ENCODE results near the gene SLC15A3.

Gene SLC15A3

GRCh38 chr11:60946601-60947264 is 5.2 kb downstream of the SLC15A3 start:
- no peak for DNase-seq (ENCODE audit: low spot score)

- no peak for DNase-seq (ENCODE audit: low spot score)
Measured at GRCh38 chr11:60945295-60945667, 6.7 kb downstream of the SLC15A3 start.

DNA sequence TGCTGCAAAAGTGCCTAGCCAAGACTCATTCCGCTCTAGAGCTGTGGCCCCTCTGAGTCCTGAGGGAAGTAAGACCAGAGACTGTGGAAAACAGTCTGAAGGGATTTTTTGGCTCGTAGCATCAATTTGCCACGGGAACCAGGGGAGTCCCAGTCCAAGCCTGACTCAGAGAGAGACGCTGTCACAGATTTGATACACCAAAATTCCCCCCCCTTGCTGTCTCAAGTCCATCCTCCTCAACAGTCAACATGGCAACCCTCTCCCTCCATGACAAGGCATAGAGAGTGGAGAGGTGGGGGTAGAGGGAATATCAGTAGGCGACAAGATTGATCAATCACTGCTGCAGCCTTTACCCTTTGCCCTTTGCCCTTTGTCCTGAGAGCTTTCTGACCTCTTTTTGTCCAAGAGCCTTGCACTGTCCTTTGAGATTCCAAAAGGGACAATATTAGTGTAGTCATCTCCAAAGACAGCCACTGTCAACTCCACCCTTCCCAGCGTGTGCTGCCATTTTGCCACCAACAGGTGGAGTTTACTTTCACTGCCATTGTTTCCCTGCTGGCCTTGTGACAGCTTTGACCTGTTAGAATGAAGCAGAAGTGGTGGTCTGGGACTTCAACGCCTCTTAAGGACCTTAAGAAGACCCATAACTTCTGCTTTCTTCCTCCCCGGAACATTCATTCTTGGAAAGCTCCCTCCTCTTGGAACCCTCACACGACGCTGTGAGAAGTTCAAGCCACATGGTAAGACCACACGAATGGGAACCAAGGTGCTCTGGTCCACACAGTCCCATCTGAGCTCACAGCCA is 7.3 kb downstream of the SLC15A3 start:
- DNase-seq (ENCODE audit: low spot score), result no peak

- no peak for DNase-seq (ENCODE audit: low spot score)
Measured at GRCh38 chr11:60942970-60943565, 8.9 kb downstream of the SLC15A3 start.

GRCh38 chr11:60942219-60942618 is 9.8 kb downstream of the SLC15A3 start:
- no peak for DNase-seq (ENCODE audit: low spot score)

DNA sequence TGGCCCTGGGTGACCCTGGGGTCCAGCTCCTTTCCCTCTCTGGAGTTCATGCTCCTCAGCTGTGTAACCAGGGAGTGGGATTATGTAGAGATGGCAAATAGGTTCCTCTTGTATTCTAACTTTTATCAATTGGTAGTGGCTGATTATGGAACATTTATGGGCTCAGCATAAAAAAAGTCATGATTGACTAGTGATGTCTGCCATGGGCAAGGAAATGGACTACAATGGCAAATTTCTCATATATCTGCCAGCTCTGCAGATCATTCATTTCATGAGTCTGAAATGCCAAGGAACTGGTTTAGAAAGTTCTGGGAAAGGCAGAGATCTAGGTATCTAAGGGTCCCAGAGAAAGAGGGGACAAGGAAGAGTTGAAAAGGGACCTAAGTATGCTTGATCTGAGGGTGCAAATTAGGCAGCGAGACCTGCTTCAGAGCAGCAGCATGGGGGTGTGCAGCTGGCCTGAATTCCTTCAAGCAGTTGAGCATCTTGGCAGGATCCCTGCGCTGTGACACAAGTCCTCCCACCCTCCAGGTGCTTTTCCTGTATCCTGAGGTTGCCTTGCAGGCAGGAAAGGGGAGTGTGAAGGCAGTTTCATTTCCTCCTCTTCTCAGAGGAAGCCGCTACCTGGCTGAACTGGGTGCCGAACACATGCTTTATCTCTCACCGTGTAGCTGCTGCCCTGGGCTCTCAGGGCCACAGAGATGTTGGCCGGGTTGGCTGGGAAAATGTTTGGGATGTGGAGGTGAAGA is 10.4 kb downstream of the SLC15A3 start:
- DNase-seq (ENCODE audit: low spot score), result no peak

DNA sequence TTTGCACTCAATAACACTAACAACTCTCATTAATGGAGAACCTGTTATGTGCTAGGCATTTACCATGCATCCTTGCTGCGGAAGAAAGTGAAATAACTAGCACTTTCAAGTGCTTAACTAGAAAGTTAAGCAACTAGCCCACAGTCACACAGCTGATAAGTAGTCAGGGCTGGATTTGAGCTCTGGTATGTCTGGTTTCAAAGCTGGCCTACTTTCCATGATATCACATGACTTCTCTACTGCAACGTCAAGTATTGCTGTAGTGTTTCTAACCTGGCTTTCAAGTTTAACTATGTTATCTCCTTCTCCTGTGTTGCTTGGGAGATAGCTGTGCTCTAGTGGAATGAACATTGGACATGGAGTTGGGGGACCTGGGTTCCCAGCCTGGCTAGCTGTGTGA is 12.1 kb downstream of the SLC15A3 start:
- DNase-seq (ENCODE audit: low spot score), result no peak

GRCh38 chr11:60939301-60939700 is 12.7 kb downstream of the SLC15A3 start:
- no peak for DNase-seq (ENCODE audit: low spot score)

GRCh38 chr11:60938500-60938899 is 13.5 kb downstream of the SLC15A3 start:
- DNase-seq (ENCODE audit: low spot score), result no peak

DNA sequence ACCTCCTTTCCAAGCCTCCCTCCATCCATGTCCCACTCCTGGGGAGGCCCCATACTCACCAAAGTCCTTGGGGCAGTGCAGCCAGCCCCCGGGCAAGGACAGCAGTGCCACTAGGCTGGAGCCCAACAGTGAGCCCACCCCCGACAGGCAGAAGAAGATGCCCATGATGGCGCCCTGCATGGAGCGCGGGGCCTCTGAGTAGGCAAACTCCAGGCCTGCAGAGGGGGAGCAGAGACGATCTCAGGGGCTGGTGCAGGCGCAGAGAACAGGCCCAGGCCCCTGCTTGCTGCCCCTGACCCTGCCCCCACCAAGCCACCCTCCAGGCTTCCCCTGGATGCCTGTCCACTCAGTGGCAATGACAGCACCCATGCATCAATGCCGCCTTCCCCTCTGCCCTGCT is 14.2 kb downstream of the SLC15A3 start:
- DNase-seq (ENCODE audit: low spot score), result no peak

DNA sequence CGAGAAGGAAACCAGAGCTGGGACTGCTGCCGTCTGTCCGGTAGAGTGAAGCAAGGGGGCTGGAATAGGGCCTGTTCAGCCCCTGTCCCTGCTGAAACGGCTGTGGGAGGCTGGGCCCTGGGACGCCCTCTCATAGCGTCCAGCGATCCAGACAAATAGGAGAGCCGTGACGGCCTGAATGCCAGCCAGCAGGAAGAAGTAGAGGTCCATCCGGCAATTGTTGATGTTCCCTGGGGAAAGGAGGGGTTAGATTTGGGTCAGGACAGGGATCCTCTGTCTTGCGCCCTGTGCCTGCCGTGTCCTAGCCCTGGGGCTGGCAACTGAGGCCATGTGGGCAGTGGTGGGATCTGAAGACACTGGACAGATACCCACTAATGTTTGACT is 14.8 kb downstream of the SLC15A3 start:
- no peak for DNase-seq (ENCODE audit: low spot score)

DNA sequence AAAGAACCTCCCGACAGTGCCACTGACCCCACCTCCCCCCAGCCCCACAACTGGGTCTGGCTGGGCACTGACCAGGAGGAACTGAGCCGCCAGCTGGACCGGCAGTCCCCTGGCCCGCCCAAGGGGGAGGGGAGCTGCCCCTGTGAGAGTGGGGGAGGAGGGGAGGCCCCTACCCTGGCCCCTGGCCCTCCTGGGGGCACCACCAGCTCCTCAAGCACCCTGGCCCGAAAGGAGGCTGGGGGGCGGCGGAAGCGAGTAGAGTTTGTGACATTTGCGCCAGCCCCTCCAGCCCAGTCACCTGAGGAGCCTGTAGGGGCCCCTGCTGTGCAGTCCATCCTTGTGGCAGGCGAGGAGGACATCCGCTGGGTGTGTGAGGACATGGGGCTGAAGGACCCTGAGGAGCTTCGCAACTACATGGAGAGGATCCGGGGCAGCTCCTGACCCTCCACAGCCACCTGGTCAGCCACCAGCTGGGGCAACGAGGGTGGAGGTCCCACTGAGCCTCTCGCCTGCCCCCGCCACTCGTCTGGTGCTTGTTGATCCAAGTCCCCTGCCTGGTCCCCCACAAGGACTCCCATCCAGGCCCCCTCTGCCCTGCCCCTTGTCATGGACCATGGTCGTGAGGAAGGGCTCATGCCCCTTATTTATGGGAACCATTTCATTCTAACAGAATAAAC is 15.4 kb downstream of the SLC15A3 start:
- DNase-seq (ENCODE audit: low spot score), result no peak

- no peak for DNase-seq (ENCODE audit: low spot score)
Measured at GRCh38 chr11:60935676-60936442, 16.1 kb downstream of the SLC15A3 start.

- DNase-seq (ENCODE audit: low spot score), result no peak
Measured at GRCh38 chr11:60934790-60935605, 17.0 kb downstream of the SLC15A3 start.

- no peak for DNase-seq (ENCODE audit: low spot score)
Measured at GRCh38 chr11:60934124-60934789, 17.7 kb downstream of the SLC15A3 start.

DNA sequence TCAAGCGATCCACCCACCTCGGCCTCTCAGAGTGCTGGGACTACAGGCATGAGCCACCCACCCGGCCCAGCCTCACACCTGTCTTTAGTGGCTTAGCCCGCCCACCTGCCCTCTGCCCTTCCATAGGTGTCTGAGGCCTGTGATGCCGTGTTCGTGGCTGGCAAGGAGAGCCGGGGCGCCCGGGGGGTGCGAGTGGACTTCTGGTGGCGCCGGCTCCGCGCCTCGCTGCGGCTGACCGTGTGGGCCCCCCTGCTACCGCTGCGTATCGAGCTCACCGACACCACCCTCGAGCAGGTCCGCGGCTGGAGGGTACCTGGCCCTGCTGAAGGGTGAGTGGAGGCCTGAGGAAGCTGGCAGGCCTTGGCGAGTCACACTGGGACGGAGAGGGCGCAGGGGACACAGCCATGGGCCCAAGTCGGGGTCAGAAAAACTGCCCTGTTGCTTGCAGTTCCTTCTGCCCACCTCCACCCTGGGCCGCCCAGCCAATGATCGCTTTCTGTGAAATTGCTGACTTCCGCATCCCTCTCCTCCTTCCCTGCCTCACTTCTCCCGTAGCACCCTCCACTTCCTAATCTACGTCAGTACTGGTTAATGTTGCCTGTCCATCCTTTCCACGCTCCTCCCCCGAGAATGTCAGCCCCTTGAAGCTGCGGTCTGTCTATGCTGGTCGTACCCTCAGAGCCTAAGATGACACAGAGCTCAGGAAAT is 18.4 kb downstream of the SLC15A3 start:
- no peak for DNase-seq (ENCODE audit: low spot score)

GRCh38 chr11:60932605-60933356 is 19.2 kb downstream of the SLC15A3 start:
- DNase-seq (ENCODE audit: low spot score), result no peak

DNA sequence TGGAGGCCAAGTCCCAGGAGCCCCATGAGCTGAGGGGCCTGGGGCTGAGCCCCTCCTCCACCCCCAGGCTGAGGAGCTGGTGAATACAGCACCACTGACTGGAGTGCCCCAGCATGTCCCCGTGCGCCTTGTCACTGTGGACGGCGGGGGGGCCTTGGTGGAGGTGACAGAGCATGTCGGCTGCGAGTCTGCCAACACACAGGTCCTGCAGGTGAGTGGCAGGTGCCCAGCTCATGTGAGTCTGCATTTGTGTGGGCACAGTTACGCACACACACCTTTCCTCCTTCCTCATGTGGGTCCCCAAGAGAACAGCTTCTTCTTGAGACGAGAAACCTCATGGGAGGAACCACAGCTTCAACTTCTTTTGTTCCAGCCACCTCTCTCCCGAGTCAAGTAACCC is 20.1 kb downstream of the SLC15A3 start:
- DNase-seq (ENCODE audit: low spot score), result no peak
